Liver (tissue), 9 donors: ENCODE measurements around the gene CCPG1. TPM values are rescaled to one million over a fixed set of nuclear protein-coding genes. Genes with fewer than 3 reads are reported as not detected.

Experiments used
- DNase-seq: peaks from one replicate; pipeline ENCODE4 v3.0.0-alpha.2; 2017; ENCODE audit warnings: low spot score
- H3K27ac ChIP-seq, 2 donors: one replicate each; pipeline ENCODE4 v1.7.0; 2013; ENCODE audit warnings: inconsistent platforms in 2 of 2, low read length in 2 of 2, control low read depth in 1 of 2, low read depth in 1 of 2, mild to moderate bottlenecking in 1 of 2
- H3K27me3 ChIP-seq, 4 donors: one replicate each; pipeline versions ENCODE4 v1.6.1 to v1.7.0; 2013; ENCODE audit warnings: low read length in 3 of 4, inconsistent platforms in 1 of 4, mild to moderate bottlenecking in 1 of 4, moderate library complexity in 1 of 4; ENCODE audit not compliant: control insufficient read depth in 4 of 4, insufficient read depth in 4 of 4
- H3K36me3 ChIP-seq, 4 donors: one replicate each; pipeline versions ENCODE4 v1.6.1 to v1.7.0; 2013; ENCODE audit warnings: low read length in 3 of 4, mild to moderate bottlenecking in 3 of 4, low read depth in 1 of 4, moderate library complexity in 1 of 4; ENCODE audit not compliant: control insufficient read depth in 4 of 4, insufficient read depth in 3 of 4
- H3K4me1 ChIP-seq, 4 donors: one replicate each; pipeline versions ENCODE4 v1.6.1 to v1.7.0; 2013; ENCODE audit warnings: low read length in 3 of 4, mild to moderate bottlenecking in 3 of 4, moderate library complexity in 1 of 4; ENCODE audit not compliant: control insufficient read depth in 4 of 4, insufficient read depth in 4 of 4
- H3K4me3 ChIP-seq, 3 donors: one replicate each; pipeline versions ENCODE4 v1.6.1 to v1.7.0; 2013; ENCODE audit warnings: low read length in 3 of 3, control low read depth in 1 of 3, low read depth in 1 of 3, mild to moderate bottlenecking in 1 of 3
- H3K9ac ChIP-seq, 2 donors: one replicate each; pipeline ENCODE4 v1.7.0; 2013; ENCODE audit warnings: low read length in 2 of 2, mild to moderate bottlenecking in 2 of 2, moderate library complexity in 2 of 2, control low read depth in 1 of 2, low read depth in 1 of 2
- H3K9me3 ChIP-seq, 4 donors: one replicate each; pipeline versions ENCODE4 v1.6.1 to v1.7.0; 2013; ENCODE audit warnings: low read length in 3 of 4; ENCODE audit not compliant: control insufficient read depth in 4 of 4
- EGR1 ChIP-seq, 2 donors: IDR thresholded peaks; 2 replicates each; pipeline ENCODE4 v1.6.1; 2016 to 2018; ENCODE audit warnings: antibody characterized with exemption in 2 of 2, low read depth in 2 of 2
- FOXA1 ChIP-seq: IDR thresholded peaks from 2 replicates; pipeline ENCODE4 v1.6.1; 2016; ENCODE audit warnings: antibody characterized with exemption
- FOXA2 ChIP-seq: IDR thresholded peaks from 2 replicates; pipeline ENCODE4 v1.6.1; 2016; ENCODE audit warnings: antibody characterized with exemption
- GABPA ChIP-seq, 2 donors: IDR thresholded peaks in 1 of 2; conservative IDR thresholded peaks in 1 of 2; 2 replicates each; pipeline ENCODE4 v1.6.1; 2016; ENCODE audit warnings: antibody characterized with exemption in 2 of 2, mild to moderate bottlenecking in 1 of 2, moderate library complexity in 1 of 2
- HNF4A ChIP-seq, 2 donors: conservative IDR thresholded peaks; 2 replicates each; pipeline ENCODE4 v1.6.1; 2016; ENCODE audit warnings: antibody characterized with exemption in 2 of 2, mild to moderate bottlenecking in 2 of 2
- HNF4G ChIP-seq: IDR thresholded peaks from 2 replicates; pipeline ENCODE4 v1.6.1; 2016; ENCODE audit warnings: antibody characterized with exemption
- JUND ChIP-seq, 2 donors: IDR thresholded peaks; 2 replicates each; pipeline ENCODE4 v1.6.1; 2016; ENCODE audit warnings: antibody characterized with exemption in 2 of 2
- NR2F2 ChIP-seq: IDR thresholded peaks from 2 replicates; pipeline ENCODE4 v1.6.1; 2016; ENCODE audit warnings: antibody characterized with exemption
- RAD21 ChIP-seq, 2 donors: IDR thresholded peaks; 2 replicates each; pipeline ENCODE4 v1.6.1; 2016; ENCODE audit warnings: antibody characterized with exemption in 2 of 2, mild to moderate bottlenecking in 2 of 2
- RXRA ChIP-seq, 2 donors: IDR thresholded peaks; 2 replicates each; pipeline ENCODE4 v1.6.1; 2017 to 2018; ENCODE audit warnings: antibody characterized with exemption in 2 of 2, mild to moderate bottlenecking in 1 of 2
- TAF1 ChIP-seq: conservative IDR thresholded peaks from 2 replicates; pipeline ENCODE4 v1.6.1; 2016; ENCODE audit warnings: antibody characterized with exemption, mild to moderate bottlenecking
- YY1 ChIP-seq: IDR thresholded peaks from 2 replicates; pipeline ENCODE4 v1.6.1; 2016; ENCODE audit warnings: antibody characterized with exemption, mild to moderate bottlenecking
- WGBS: extraction: QIAGEN DNeasy Blood & Tissue Kit; methylation state at CpG from one replicate; pipeline ENCODE4 v1.1.7; 2013; 5-methylcytosine and 5-hydroxymethylcytosine counted together
- polyA plus RNA-seq, 2 donors: library from polyadenylated mRNA; stranded (reverse) in 1 of 2; unstranded in 1 of 2; fragments of 200-250 nt in 1 of 2; fragments of >200 nt in 1 of 2; fragmentation: Nextera tagmentation in 1 of 2; extraction: Ambion mirVana in 1 of 2; gene quantifications; one replicate each; pipeline versions ENCODE4 v1.2.1 to v1.2.3, GENCODE V29; 2013 to 2015
- total RNA-seq, 2 donors: library from RNA; depleted of rRNA; stranded (reverse); fragments of >200 nt; gene quantifications; one replicate each; pipeline ENCODE4 v1.2.3, GENCODE V29; 2014
- TF ChIP-seq, protein P1 (sequence below): IDR thresholded peaks from 2 replicates; pipeline ENCODE4 v1.6.1; 2016; ENCODE audit warnings: antibody characterized with exemption
- TF ChIP-seq, protein P2 (sequence below): IDR thresholded peaks from 2 replicates; pipeline ENCODE4 v1.6.1; 2016; ENCODE audit warnings: antibody characterized with exemption
- TF ChIP-seq, protein P3 (sequence below): IDR thresholded peaks from 2 replicates; pipeline ENCODE4 v1.6.1; 2016; ENCODE audit warnings: antibody characterized with exemption
- TF ChIP-seq, protein P4 (sequence below): fragments of 150-350 bp; IDR thresholded peaks from 2 replicates; pipeline ENCODE4 v1.5.1; 2017; ENCODE audit warnings: improper control_type of control experiment, low read depth, low read length; ENCODE audit not compliant: missing input control
- TF ChIP-seq, protein P5 (sequence below): IDR thresholded peaks from 2 replicates; pipeline ENCODE4 v1.6.1; 2016; ENCODE audit warnings: antibody characterized with exemption, mild to moderate bottlenecking
- donor health status: healthy.
- donor health status: healthy.
- donor health status: healthy.
- donor health status: healthy.
- donor health status: healthy.

Gene CCPG1
- total and polyA plus RNA-seq, 4 donors = 21.5 to 89.1 (median 53.2) TPM

DNA sequence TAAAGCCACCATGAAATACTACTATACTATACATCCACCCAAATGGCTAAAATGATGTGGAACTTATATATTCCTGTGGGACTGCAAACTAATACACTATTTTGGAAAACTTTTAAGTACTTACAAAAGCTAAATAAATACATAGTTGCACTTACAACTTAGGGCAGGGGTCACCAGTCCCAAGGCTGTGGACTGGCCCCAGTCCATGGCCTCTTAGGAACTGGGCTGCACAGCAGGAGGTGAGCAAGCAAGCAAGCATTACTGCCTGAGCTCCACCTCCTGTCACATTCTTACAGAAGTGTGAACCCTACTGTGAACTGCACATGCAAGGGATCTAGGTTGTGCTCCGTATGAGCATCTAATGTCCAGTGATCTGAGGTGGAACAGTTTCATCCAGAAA, 71.0 kb downstream of the CCPG1 start:
- no peak overlapping the region for H3K4me3 ChIP-seq
- peaks cover 0 to 3% (median 0%) of the 10 kb centered on the region in 4 donors for H3K4me1 ChIP-seq
- DNase-seq = no peak
- no peak overlapping the region for H3K27ac ChIP-seq
- H3K27me3 ChIP-seq = no peaks in the 10 kb centered on the region
- 96% methylated on average over 1 of the region's 1 CpG for WGBS
- TF ChIP-seq TAF1 = no peak
- no peak for TF ChIP-seq FOXA2
- TF ChIP-seq HNF4G = no peak
- TF ChIP-seq HNF4A (conservative IDR thresholded peaks at IDR 0.05) = peak; percentile 38 to 80
- no peak for TF ChIP-seq NR2F2
- TF ChIP-seq, protein P1, sequence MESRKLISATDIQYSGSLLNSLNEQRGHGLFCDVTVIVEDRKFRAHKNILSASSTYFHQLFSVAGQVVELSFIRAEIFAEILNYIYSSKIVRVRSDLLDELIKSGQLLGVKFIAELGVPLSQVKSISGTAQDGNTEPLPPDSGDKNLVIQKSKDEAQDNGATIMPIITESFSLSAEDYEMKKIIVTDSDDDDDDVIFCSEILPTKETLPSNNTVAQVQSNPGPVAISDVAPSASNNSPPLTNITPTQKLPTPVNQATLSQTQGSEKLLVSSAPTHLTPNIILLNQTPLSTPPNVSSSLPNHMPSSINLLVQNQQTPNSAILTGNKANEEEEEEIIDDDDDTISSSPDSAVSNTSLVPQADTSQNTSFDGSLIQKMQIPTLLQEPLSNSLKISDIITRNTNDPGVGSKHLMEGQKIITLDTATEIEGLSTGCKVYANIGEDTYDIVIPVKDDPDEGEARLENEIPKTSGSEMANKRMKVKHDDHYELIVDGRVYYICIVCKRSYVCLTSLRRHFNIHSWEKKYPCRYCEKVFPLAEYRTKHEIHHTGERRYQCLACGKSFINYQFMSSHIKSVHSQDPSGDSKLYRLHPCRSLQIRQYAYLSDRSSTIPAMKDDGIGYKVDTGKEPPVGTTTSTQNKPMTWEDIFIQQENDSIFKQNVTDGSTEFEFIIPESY = no peak
- TF ChIP-seq FOXA1 = no peak
- H3K9me3 ChIP-seq = no peaks in the 10 kb centered on the region
- H3K36me3 ChIP-seq = peaks cover 3 to 21% (median 4%) of the 10 kb centered on the region in 4 donors
- no peak overlapping the region for H3K9ac ChIP-seq

DNA sequence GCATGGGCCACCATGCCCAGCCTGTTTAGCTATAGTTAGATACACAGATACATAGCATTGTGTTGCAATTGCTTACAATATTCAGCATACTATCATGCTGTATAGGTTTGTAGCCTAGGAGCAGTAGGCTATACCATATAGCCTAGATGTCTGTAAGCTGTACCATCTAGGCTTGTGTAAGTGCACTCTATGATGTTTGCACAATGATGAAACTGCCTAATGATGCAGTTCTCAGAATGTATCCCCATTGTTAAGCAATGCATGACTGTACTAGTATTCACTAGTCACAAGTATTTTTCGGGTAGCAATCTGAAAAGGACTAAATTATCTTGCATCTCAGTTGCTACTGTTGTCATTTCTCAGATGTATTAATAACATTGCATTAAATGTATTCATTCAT, 73.2 kb downstream of the CCPG1 start:
- Histone ChIP-seq H3K9ac (no peak overlapping the region), H3K9me3 (no peaks in the 10 kb centered on the region), H3K36me3 (peaks cover 3 to 21% (median 4%) of the 10 kb centered on the region in 4 donors), H3K4me1 (peaks cover 0 to 3% (median 0%) of the 10 kb centered on the region in 4 donors), H3K27ac (no peak overlapping the region), H3K27me3 (no peaks in the 10 kb centered on the region), H3K4me3 (no peak overlapping the region)
- no peak for DNase-seq
- WGBS = 96% methylated on average over 1 of the region's 1 CpG
- no peak for TF ChIP-seq RXRA (IDR thresholded peaks at IDR 0.05)
- no peak for TF ChIP-seq GABPA (IDR thresholded peaks at IDR 0.05 in 1 of 2, conservative IDR thresholded peaks at IDR 0.05 in 1 of 2)
- TF ChIP-seq JUND (IDR thresholded peaks at IDR 0.05) = no peak
- TF ChIP-seq HNF4G = no peak
- TF ChIP-seq, protein P2, sequence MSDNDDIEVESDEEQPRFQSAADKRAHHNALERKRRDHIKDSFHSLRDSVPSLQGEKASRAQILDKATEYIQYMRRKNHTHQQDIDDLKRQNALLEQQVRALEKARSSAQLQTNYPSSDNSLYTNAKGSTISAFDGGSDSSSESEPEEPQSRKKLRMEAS = no peak
- no peak for TF ChIP-seq HNF4A (conservative IDR thresholded peaks at IDR 0.05)
- no peak for TF ChIP-seq FOXA2

DNA sequence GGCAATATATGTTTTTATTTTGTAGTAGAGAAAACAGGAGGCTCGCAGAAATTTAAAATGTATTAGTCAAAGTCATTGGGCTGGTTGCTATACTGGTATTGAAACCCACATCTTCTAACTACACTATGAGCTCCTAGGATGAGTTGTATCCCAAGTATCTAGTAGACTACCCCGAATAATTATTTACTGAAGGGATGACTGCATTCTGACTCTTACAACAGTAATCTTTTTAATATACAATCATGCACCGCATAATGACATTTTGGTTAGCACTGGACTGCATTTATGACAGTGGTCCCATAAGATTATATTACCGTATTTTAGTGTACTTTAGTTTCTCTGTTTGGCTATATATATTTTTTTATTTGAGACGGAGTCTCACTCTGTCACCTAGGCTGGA, 73.8 kb downstream of the CCPG1 start:
- Histone ChIP-seq H3K9ac (no peak overlapping the region), H3K4me1 (peaks cover 0 to 3% (median 0%) of the 10 kb centered on the region in 4 donors), H3K4me3 (no peak overlapping the region), H3K36me3 (peaks cover 3 to 19% (median 4%) of the 10 kb centered on the region in 4 donors), H3K9me3 (no peaks in the 10 kb centered on the region), H3K27ac (no peak overlapping the region), H3K27me3 (no peaks in the 10 kb centered on the region)
- DNase-seq = no peak
- WGBS = 97% methylated on average over 5 of the region's 5 CpGs
- TF ChIP-seq TAF1 = no peak
- TF ChIP-seq, protein P2 = no peak
- no peak for TF ChIP-seq RAD21 (IDR thresholded peaks at IDR 0.05)
- no peak for TF ChIP-seq JUND (IDR thresholded peaks at IDR 0.05)
- TF ChIP-seq, protein P3, sequence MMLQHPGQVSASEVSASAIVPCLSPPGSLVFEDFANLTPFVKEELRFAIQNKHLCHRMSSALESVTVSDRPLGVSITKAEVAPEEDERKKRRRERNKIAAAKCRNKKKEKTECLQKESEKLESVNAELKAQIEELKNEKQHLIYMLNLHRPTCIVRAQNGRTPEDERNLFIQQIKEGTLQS = no peak
- TF ChIP-seq, protein P4, sequence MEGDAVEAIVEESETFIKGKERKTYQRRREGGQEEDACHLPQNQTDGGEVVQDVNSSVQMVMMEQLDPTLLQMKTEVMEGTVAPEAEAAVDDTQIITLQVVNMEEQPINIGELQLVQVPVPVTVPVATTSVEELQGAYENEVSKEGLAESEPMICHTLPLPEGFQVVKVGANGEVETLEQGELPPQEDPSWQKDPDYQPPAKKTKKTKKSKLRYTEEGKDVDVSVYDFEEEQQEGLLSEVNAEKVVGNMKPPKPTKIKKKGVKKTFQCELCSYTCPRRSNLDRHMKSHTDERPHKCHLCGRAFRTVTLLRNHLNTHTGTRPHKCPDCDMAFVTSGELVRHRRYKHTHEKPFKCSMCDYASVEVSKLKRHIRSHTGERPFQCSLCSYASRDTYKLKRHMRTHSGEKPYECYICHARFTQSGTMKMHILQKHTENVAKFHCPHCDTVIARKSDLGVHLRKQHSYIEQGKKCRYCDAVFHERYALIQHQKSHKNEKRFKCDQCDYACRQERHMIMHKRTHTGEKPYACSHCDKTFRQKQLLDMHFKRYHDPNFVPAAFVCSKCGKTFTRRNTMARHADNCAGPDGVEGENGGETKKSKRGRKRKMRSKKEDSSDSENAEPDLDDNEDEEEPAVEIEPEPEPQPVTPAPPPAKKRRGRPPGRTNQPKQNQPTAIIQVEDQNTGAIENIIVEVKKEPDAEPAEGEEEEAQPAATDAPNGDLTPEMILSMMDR = no peak
- no peak for TF ChIP-seq FOXA1
- no peak for TF ChIP-seq GABPA (IDR thresholded peaks at IDR 0.05 in 1 of 2, conservative IDR thresholded peaks at IDR 0.05 in 1 of 2)
- TF ChIP-seq RXRA (IDR thresholded peaks at IDR 0.05) = no peak
- no peak for TF ChIP-seq YY1
- TF ChIP-seq NR2F2 = no peak
- TF ChIP-seq, protein P1 = no peak
- no peak for TF ChIP-seq EGR1 (IDR thresholded peaks at IDR 0.05; ENCODE audit: low read depth in 2 of 2)
- TF ChIP-seq, protein P5, sequence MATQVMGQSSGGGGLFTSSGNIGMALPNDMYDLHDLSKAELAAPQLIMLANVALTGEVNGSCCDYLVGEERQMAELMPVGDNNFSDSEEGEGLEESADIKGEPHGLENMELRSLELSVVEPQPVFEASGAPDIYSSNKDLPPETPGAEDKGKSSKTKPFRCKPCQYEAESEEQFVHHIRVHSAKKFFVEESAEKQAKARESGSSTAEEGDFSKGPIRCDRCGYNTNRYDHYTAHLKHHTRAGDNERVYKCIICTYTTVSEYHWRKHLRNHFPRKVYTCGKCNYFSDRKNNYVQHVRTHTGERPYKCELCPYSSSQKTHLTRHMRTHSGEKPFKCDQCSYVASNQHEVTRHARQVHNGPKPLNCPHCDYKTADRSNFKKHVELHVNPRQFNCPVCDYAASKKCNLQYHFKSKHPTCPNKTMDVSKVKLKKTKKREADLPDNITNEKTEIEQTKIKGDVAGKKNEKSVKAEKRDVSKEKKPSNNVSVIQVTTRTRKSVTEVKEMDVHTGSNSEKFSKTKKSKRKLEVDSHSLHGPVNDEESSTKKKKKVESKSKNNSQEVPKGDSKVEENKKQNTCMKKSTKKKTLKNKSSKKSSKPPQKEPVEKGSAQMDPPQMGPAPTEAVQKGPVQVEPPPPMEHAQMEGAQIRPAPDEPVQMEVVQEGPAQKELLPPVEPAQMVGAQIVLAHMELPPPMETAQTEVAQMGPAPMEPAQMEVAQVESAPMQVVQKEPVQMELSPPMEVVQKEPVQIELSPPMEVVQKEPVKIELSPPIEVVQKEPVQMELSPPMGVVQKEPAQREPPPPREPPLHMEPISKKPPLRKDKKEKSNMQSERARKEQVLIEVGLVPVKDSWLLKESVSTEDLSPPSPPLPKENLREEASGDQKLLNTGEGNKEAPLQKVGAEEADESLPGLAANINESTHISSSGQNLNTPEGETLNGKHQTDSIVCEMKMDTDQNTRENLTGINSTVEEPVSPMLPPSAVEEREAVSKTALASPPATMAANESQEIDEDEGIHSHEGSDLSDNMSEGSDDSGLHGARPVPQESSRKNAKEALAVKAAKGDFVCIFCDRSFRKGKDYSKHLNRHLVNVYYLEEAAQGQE = no peak
- TF ChIP-seq HNF4G = no peak
